Measurements from ENCODE around the gene SLC66A2.

Gene SLC66A2

GRCh38 chr18:79950515-79951341 is 725 bp downstream of the SLC66A2 start:
- DNase-seq (ENCODE audit: low spot score), result peak; percentile 28

DNA sequence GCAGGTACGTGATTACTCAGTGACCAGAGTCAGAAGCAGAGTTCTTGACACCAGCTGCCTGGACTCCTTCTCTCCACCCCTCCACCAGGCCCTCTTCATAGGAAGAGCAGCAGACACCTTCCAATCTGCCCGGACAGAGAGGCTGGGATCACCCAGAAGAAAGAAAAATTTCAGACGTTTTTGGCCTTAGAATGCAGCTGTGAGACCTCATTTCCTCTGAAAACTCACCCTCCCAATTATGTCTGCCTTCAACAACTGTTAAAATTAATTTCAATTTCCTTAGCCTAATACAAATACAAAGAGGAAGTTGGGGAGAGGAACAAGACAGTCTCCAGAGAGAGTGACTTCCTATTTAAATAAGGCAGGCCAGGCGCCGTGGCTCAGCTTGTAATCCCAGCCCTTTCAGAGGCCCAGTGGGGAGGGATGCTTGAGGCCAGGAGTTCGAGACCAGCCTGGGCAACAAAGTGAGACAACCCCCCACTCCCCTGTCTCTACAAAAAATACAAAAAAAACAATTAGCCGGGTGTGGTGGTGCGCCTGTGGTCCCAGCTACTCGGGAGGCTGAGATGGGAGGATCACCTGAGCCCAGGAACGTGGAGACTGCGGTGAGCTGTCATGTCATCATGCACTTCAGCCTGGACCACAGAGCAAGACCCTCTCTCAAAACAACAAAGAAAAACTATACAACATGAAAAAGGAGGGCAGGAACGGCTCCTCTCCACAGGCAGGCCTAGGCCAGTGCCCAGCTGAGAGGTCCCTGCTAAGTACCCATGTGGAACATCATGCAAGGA is 1.6 kb downstream of the SLC66A2 start:
- DNase-seq (ENCODE audit: low spot score), result no peak

DNA sequence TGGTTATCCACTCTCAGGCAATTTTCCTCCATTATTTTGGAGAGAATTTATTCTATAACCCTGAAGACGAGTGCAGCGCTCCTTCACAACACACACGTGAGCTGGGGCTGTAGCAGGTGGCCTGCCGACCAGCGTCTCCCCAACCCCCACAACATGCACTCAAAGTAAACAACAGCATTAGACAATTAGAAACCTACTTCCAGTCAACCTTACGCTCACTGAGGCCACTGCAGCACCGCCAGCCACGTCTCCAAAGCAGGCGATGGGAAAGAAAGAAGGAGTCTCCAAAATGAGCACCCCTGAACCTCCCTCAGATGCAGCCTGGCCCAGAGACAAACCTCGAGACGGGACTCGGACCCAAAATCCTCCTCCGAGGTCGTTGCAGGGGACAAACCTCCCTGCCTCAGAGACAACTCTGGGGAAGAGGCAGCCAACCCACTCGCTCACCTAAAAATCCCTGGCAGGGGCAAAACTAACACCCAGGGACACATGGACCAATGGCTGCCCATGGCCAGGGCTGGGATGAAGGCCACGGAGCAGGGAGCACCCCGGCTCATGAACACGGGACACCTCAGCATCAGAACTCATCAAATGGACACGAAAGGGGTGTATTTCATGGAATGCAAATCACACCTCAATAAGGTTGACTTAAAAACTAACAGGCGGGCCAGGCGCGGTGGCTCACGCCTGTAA is 2.6 kb downstream of the SLC66A2 start:
- DNase-seq (ENCODE audit: low spot score), result no peak

DNA sequence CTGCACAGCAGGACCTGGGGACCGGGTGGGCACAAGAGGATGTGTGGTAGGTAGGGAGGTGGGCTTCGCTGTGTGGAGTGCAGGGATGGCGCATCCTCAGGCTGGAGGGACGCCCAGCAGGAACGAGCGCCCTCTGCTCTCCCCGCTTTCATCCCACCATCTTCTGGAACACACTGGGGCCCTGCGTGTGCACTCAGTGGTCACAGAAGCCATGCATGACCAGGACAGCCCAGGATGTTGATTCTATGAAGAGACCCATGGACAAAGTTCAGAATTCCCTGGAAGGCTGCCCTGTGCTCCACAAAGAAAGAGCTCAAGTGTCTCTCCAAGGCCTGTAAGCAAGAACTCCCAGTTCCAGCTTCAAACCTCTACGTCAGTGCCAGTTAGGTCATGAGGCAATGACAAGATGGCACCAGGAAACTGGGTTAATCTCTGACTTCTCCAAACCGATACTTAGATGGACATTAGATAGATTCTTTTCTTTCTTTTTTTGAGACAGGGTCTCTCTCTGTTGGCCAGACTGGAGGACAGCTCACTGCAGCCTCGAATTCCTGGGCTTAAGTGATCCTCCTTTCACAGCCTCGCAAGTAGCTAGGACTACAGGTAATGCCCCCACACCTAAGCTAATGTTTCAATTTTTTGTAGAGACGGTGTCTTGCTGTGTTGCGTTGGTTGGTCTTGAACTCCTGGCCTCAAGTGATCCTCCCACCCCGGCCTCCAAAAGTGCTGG is 3.4 kb downstream of the SLC66A2 start:
- no peak for DNase-seq (ENCODE audit: low spot score)

DNA sequence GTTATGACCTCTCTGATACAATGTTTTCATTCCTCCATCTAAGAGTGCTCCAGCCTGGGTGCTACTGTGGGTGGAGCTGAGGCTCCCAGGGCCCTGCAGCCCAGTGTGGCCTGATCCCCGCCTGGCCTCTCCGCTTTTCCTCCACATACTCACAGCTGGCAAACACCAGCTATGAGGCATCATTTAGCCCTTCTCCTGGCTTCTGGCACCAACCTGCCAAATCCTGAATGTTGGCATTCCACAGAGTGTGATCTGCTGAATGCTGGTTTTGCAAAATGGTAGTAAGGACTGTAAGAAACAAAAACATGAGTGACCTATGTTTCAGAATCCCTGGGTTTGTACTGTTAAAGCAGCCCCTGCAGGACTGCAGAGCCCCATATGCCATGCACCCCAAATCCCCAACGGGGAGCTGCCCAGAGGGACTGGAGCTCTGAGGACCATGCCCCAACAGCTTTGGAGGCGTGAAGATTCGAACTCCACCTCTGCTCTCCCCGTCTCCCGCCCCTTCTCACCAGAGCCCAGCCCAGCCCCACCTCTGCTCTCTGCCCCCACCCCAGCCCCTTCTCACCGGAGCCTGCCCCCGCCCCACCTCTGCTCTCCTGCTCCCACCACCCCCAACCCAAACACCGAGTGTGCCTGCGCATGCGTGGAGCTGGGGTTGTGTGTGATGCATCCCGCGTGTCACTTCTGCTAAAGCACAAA is 4.2 kb downstream of the SLC66A2 start:
- DNase-seq (ENCODE audit: low spot score), result no peak

DNA sequence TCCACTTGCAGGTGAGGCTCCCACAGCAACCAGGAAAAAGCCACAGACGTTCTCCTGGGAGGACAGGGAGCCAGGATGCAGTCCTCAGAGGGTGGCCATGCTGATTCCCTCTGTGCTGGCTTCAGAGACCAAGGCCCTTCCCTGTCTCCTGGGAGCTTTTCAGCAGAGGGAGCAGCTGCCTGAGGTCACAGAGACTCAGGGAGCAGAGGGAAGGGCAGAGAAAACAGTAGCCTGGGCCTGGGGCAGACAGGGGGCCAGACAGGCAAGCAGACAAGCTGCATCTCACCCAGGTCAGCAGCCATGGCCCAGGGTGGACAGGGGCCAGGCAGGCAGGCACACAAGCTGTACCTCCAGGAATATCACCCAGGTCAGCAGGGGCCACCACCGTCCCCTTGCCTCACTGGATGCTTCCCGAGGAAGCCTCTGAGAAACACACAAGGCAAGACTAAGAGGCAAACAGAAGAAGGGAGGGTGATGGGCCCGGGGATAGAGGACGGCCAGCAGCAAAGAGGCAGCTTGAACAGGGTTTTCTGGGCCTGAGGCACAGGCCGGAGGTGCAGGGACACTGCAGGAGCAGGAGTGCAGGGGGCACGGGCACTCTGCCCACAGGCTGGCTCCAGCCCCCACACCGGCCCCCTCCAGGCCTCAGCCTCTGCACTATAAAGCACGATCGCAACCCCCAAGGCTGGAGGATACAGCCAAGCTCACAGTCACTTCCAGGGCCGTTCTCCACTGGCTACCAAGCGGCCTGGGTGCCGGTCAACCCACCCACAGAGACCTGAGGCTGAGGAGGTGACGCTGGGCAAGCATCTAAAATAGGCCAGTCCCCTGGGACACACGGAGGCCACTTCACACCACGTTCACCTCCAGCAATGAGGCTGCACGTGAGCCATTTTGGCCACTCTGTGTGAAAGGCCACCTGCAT is 6.1 kb downstream of the SLC66A2 start:
- DNase-seq (ENCODE audit: low spot score), result no peak

GRCh38 chr18:79944746-79945117 is 6.7 kb downstream of the SLC66A2 start:
- DNase-seq (ENCODE audit: low spot score), result no peak

- no peak for DNase-seq (ENCODE audit: low spot score)
These were observed 7.2 kb downstream of the SLC66A2 start for GRCh38 chr18:79944126-79944731.

DNA sequence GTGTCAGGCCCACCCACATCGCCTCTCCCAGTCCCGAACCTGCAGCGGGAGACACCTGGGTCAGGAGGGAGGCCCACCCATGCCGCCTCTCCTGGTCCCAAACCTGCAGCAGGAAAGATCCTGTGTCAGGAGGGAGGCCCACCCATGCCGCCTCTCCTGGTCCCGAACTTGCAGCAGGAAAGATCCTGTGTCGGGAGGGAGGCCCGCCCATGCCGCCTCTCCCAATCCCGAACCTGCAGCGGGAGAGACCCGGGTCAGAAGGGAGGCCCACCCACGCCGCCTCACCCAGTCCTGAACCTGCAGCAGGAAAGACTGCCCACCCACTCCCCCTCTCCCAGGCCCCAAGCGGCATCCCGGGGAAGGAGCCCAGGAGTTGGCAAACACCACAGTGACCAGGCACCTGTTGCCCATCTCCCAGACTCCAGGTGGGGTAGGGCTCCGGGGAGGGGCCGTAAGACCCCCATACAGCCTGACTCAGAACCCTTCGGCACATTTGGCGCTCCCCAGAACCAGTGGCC is 7.8 kb downstream of the SLC66A2 start:
- DNase-seq (ENCODE audit: low spot score), result no peak

GRCh38 chr18:79942786-79943607 is 8.5 kb downstream of the SLC66A2 start:
- DNase-seq (ENCODE audit: low spot score), result no peak

GRCh38 chr18:79942211-79942610 is 9.2 kb downstream of the SLC66A2 start:
- DNase-seq (ENCODE audit: low spot score), result no peak

DNA sequence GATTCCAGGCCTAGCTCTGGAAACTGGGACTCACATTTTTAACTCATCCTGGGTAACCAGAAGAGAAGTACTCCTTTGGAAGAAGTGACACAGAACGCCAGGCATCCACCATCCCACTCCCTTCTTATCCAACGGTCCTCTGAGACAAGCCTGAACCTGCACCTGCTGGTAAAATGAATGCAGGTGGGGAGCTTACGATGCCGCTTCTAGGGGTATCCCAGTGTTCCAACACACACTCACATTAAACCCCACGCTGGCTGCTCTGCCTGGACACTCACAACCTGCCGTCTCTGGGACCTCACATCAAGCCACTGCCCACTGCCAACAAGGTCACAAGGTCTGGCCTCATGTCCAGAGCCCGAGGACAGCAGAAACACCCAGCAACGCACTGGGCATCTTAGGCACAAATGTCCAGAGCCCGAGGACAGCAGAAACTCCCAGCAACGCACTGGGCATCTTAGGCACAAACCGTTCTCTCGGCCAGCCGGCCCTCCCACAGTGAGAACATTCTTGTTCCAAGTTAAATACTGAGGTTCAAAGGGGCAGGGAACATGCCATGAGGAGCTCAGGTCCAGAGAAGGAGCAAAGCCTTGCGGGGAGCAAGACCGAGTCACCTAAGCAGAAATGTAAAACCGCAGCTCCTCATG is 9.9 kb downstream of the SLC66A2 start:
- no peak for DNase-seq (ENCODE audit: low spot score)

- no peak for DNase-seq (ENCODE audit: low spot score)
These were observed 10.5 kb downstream of the SLC66A2 start for GRCh38 chr18:79940814-79941472.

GRCh38 chr18:79940126-79940813 is 11.2 kb downstream of the SLC66A2 start:
- no peak for DNase-seq (ENCODE audit: low spot score)

- DNase-seq (ENCODE audit: low spot score), result no peak
These were observed 12.4 kb downstream of the SLC66A2 start for GRCh38 chr18:79939096-79939495.

GRCh38 chr18:79938196-79938595 is 13.3 kb downstream of the SLC66A2 start:
- DNase-seq (ENCODE audit: low spot score), result no peak
